Measurements from ENCODE around the gene ROCK2. TPM values are rescaled to one million over a fixed set of nuclear protein-coding genes. Genes with fewer than 3 reads are reported as not detected.
"Not testable (repeated sequence)": the region's sequence is repeated elsewhere in the genome, so short reads cannot be mapped to it uniquely, and the experiment has no call there.

Gene ROCK2
- polyA plus RNA-seq, 12 donors, result 45.4 to 440 (median 50.0) TPM

GRCh38 chr2:11186145-11186544, 158.3 kb downstream of the ROCK2 start:
- no peak for DNase-seq

DNA sequence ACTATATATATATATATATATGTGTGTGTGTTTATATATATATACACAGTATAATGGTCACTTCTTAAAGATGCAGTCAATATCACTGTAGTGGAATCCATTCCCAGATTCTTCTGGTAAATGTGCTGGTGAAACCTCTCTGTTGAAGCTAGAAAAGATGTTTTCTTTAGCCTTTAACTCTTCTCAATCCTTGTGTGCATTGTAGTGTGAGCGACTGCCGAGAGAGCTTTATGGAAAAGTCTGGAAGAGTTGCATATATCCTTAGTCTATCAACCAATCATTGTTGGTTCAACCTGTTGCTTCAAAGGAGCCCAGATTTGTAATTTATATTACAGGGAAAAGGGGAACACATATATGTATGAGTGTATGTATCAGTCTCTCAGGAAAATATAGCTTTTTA, 161.5 kb downstream of the ROCK2 start:
- no peak for DNase-seq

DNA sequence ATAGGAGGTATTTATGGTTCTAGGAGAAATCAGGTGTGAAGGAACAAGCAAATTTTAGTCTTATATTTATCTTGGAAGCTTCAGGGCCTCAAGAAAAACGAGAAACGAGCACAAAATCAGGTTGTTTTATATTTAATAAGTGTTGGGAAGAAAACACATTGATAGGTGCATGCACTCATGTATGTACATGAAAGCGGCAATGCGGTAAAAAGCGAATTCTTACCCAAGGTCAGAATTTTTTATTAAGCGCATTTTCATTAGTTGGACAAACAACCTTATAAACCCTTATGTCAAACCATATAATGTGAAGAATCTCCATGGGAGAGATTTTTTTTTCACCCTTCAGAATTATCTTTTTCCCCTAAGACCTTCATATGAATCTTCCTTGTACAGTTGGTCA, 163.8 kb downstream of the ROCK2 start:
- DNase-seq, result no peak

GRCh38 chr2:11179899-11180298, 164.5 kb downstream of the ROCK2 start:
- DNase-seq, result no peak

DNA sequence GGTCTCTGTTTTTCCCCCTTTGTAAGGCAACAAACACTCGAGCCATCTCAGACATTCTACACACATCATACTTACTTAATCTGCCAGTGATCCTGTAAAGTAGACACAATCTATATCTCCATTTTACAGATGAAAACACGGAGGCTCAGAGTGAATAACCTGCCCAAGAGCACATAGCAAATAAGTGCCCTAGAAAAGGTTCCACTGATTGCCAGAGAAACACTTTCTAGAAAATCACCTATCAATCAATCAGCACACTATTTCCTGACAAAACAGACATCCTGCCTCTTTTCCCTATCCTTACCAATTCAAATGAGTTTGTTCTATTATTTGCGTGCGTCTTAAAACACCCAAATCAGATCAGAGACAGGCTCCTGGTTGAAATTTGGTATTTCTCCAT, 165.2 kb downstream of the ROCK2 start:
- DNase-seq, result no peak

GRCh38 chr2:11177871-11178690, 166.4 kb downstream of the ROCK2 start:
- DNase-seq, result no peak

DNA sequence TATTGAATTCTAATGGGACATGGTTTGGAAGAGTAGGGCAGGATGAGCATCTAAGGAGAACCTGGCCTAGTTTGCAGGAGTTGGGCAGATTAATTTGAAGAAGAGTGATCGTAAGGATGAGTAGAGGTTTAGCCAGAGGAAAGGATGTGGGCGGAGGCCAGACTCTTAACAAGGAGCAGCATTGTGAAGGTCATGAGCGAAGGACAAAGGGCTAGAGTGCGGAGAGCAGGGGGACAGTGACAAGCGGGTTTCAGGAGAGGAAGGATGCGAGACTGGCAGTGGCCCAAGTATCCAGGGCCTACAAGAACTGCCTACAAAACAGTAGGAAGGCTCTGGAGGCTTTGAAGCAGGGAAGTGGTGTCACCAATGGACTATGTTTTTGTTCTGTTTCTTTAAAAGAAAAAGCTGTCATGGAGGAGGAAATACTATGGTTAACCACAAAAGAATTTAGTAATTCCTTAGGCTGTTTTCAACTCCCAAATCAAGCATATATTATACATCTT, 169.1 kb downstream of the ROCK2 start:
- DNase-seq, result no peak

DNA sequence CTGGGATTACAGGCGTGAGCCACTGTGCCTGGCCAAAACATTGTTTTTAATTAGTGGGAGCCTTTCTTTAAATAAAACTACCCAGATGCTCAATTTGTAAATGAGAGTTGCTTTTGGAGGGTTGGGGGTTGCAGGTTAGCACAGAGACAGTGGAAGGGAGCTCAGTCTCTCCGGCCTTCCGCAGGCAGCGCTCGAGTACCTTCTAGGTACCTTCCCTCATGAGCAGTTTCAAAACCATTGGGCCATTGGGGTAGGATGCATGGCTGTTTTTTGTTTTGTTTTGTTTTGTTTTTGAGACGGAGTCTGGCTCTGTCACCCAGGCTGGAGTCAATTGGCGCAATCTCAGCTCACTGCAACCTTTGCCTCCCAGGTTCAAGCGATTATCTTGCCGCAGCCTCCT, 170.2 kb downstream of the ROCK2 start:
- no peak for DNase-seq

DNA sequence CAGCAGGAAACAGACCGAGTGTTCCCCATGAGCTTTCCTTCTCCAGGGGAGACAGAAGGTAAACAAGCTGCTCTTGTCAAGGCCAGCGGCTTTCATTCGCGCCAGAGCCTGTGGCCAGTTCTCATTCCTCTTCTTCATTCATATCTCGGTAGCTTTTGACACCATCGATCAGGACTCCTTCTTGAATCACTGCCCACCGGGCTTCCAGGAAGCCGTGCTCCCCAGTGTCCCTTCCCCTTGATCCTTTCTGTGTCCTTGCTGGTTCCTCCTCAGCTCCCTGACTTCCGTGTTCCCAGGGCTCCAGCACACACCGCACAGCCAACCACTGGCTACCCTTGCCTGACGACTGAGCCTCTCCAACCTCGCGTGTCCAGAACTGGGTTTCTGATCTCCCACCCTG, 175.1 kb downstream of the ROCK2 start:
- no peak for DNase-seq

DNA sequence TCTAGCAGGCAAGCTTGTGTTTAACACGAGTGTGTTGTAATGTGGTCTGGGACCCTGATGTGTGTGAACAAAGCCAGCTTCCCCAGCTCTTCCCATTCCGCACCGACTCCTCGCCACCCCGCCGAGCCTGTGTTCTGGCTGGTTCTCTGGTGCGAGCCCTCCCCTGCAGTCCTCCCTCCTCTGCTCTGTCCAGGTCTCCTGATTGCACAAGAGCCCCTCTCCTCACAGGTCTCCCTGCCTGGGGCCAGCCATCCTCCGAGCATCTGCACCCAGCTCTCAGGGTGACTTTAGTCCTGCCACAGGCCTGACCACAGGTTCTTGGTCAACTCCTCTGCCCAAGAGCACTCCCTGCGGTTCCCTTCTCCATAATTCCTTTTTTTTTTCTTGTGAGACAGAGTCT, 175.9 kb downstream of the ROCK2 start:
- no peak for DNase-seq

GRCh38 chr2:11166476-11166875, 178.0 kb downstream of the ROCK2 start:
- no peak for DNase-seq

- not testable (repeated sequence) for DNase-seq
These were observed 179.4 kb downstream of the ROCK2 start for GRCh38 chr2:11165046-11165445.

GRCh38 chr2:11163439-11164317, 180.8 kb downstream of the ROCK2 start:
- no peak for DNase-seq

DNA sequence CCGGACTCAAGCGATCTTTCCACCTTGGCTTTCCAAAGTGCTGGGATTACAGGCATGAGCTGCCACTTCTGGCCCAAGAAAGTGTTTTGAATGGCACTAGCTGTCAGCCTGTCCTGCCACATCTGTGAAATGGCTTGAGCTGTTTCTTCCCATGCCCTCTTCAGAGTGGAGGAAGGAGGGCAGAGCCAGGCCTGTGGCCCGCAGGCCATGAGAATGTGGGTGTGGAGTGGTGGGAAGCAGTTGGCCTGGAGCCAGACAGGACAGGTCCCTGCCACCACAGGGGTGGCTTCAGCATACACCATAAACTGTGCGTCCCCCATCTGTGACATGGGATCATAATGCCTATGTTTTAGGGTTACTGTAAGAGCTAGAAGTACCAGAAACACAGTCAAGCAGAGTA, 182.7 kb downstream of the ROCK2 start:
- DNase-seq, result no peak

DNA sequence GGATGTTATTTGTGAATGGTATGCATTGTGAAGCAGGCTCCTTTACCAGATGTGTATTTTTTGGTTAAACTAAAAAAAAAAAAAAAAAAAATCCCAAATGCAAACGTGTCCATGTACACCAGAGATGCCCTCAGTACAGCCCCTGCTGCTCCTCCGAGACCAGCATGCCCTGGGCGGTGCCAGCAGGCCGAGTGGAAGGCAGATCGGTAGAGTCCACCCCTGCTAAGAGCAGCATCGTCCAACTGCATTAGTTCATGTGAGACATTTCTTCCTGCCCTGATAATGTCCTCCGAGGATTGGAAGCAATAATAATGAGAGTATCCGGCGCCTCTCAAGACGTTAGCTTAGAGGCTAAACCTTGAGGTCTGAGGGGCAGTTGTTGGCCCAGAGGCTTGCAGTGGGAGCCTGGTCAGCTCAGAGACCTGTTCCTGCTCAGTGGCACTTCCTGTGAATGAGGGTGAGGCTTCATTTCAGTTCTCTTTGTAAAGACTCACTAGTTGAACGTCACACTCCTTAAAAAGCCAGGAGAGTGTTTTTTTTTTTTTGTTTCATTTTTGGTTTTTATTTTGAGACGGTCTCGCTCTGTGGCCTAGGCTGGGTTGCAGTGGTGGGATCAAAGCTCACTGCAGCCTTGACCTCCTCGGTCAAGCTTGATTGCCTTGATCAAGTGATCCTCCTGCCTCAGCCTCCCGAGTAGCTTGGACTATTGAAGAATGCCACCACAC, 183.5 kb downstream of the ROCK2 start:
- DNase-seq, result no peak

DNA sequence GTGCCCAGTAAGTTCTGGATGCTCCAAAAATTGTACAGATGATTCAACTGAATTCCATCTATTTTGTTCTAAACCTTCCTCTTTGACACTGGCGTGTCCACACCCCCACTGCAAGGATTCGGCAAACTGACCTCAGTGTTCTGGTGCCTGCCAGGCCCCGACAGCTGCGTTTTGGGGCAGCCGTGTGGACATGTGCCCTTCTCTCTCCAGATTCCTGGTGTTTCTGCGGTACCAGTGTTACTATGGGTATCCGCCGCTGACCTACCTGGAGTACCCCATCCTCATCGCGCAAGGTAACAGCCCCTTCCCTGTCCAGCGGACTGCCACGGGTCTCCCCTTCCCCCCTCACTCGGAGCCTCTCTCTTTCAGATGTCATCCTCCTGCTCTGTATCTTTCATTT, 184.2 kb downstream of the ROCK2 start:
- no peak for DNase-seq

GRCh38 chr2:11159574-11160170, 184.8 kb downstream of the ROCK2 start:
- no peak for DNase-seq

DNA sequence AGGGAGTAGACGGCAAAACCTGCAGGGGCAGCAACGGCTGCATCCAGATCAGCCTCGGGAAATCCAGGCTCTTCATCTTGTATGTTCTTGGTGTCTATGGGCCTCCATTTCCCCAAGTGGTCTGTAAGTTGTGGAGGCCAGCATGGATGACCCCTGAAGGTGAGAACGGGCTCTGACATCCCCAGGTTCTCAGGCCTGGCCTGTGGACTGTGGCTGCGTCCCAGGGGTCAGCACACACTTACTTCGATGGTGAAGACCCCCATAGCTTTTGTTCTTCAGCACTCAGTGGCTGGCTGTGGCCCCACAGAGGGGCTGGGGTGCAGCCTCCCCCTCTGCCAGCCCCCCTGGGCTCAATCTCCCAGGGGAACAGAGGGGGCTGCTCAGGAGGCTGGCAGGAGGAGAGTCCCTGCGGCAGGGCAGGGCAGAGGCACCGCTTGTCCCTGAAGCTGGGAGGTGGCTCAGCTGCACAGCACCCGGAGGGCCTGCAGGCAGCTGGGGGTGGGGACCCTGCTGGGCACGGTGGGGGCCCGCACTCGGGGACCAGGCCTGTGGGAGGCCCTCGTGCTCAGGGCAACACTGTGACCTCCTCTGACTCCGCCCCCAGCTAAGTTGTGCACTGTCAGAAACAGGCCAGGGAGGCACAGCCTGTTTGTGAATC, 185.4 kb downstream of the ROCK2 start:
- no peak for DNase-seq

DNA sequence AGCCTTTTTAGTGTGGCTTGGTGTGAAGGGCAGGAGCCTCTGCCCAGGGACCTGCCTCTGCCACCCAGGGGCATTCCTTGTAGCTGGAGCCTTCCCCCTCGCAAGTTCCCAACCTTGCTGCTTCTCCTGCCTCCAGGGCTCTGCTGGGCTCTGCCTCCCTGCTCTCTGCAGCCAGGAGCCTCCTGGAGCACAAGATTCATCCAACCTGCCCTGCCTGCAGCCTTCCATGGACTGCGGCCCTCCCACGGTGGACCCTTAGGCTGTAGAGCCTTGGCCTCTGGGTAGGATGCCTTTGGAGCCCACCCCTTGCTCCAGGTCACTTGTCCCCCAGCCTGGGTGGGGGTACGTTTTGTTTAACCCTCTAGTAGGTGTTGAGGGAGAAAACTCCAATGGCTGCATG, 186.7 kb downstream of the ROCK2 start:
- no peak for DNase-seq

DNA sequence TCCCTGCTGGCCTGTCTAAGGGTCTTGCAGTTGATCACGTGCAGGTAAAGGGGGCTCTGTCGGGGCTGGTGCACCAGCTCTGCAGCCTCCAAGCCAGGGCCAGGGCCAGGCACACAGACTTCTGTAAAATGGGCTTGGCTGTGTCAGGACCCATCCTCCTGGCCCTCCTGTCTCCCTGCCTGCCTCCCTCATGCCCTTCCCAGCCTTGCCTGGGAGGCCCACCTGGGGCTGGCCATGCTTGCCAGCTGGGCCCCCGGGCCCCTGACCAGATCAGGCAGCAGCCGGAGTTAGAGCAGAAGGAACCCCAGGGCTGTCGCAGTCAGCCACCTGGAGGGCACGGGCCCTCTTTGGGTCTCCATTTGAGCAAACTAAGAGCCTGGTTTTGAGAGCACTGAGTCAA, 187.1 kb downstream of the ROCK2 start:
- DNase-seq, result no peak

- no peak for DNase-seq
These were observed 187.9 kb downstream of the ROCK2 start for GRCh38 chr2:11156396-11157075.
